ENCODE data around the gene ZNF416.

DNA sequence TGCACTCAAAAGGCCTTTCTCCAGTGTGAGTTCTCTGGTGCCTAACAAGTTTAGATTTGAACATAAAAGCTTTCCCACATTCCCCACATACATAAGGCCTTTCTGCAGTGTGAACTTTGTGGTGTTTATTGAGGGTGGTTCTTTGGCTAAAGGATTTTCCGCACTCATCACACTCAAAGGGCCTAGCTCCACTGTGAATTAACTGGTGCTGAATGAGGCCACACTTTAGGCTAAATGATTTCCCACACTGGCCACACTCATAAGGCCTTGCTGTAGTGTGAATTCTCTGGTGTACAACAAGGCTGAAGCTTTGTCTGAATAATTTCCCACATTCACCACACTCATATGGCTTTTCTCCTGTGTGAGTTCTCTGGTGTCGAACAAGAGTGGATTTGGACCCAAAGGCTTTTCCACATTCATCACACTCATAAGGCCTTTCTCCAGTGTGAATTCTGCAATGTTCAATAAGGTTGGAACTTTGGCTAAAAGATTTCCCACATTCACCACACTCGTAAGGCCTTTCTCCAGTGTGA lies 6.2 kb downstream of the ZNF416 start:
- TF ChIP-seq POLR2A (IDR thresholded peaks at IDR 0.05): no peak
- TF ChIP-seq, protein P1, sequence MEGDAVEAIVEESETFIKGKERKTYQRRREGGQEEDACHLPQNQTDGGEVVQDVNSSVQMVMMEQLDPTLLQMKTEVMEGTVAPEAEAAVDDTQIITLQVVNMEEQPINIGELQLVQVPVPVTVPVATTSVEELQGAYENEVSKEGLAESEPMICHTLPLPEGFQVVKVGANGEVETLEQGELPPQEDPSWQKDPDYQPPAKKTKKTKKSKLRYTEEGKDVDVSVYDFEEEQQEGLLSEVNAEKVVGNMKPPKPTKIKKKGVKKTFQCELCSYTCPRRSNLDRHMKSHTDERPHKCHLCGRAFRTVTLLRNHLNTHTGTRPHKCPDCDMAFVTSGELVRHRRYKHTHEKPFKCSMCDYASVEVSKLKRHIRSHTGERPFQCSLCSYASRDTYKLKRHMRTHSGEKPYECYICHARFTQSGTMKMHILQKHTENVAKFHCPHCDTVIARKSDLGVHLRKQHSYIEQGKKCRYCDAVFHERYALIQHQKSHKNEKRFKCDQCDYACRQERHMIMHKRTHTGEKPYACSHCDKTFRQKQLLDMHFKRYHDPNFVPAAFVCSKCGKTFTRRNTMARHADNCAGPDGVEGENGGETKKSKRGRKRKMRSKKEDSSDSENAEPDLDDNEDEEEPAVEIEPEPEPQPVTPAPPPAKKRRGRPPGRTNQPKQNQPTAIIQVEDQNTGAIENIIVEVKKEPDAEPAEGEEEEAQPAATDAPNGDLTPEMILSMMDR (IDR thresholded peaks at IDR 0.05): no peak
